ENCODE measurements around the gene MINDY2. TPM values are rescaled to one million over a fixed set of nuclear protein-coding genes. Genes with fewer than 3 reads are reported as not detected.
"Not testable (repeated sequence)": the region's sequence is repeated elsewhere in the genome, so short reads cannot be mapped to it uniquely, and the experiment has no call there.

The MINDY2 gene
- total RNA-seq, 1 donor from 2014 or later = 25.0 TPM

- Histone ChIP-seq H3K36me3 (no peaks in the 10 kb centered on the region), H3K27ac (no peak overlapping the region), H3K4me2 (no peak overlapping the region), H3K9me3 (ENCODE audit: low read depth) (no peaks in the 10 kb centered on the region), H3K27me3 (no peaks in the 10 kb centered on the region), H4K20me1 (ENCODE audit: low read depth) (no peaks in the 10 kb centered on the region), H3K4me1 (no peaks in the 10 kb centered on the region), H2AFZ (replicated peaks) (no peak overlapping the region), H3F3A (ENCODE audit: low read depth) (no peaks in the 10 kb centered on the region), H3K9ac (no peak overlapping the region), H3K4me3 (no peak overlapping the region), H3K79me2 (ENCODE audit: low read depth) (no peaks in the 10 kb centered on the region)
- no peaks in the 10 kb centered on the region for H3K36me3 Mint-ChIP-seq
- H3K27me3 Mint-ChIP-seq (ENCODE audit: insufficient read depth, low read depth) = no peaks in the 10 kb centered on the region
- H3K4me1 Mint-ChIP-seq = no peaks in the 10 kb centered on the region
- DNase-seq (ENCODE audit: low spot score) = no peak
- no peak overlapping the region for H3K4me3 Mint-ChIP-seq
- H3K27ac Mint-ChIP-seq = no peak overlapping the region
- H3K9me3 Mint-ChIP-seq = peaks cover 11% of the 10 kb centered on the region
- TF ChIP-seq EZH2phosphoT487 (IDR thresholded peaks at IDR 0.05) = no peak
- no peak for TF ChIP-seq EZH2 (IDR thresholded peaks at IDR 0.05)
- no peak for TF ChIP-seq CTCF (IDR thresholded peaks at IDR 0.05)
Observed at GRCh38 chr15:58762731-58763130, 8.4 kb upstream of the MINDY2 start.

GRCh38 chr15:58764468-58764867 is 6.6 kb upstream of the MINDY2 start:
- H3K4me2 ChIP-seq = no peak overlapping the region
- H3K9me3 ChIP-seq (ENCODE audit: low read depth) = no peaks in the 10 kb centered on the region
- no peaks in the 10 kb centered on the region for H3K79me2 ChIP-seq (ENCODE audit: low read depth)
- H3K27me3 Mint-ChIP-seq (ENCODE audit: insufficient read depth, low read depth) = no peaks in the 10 kb centered on the region
- H3K36me3 ChIP-seq = no peaks in the 10 kb centered on the region
- no peaks in the 10 kb centered on the region for H3F3A ChIP-seq (ENCODE audit: low read depth)
- no peak overlapping the region for H3K27ac ChIP-seq
- H3K27me3 ChIP-seq = no peaks in the 10 kb centered on the region
- H4K20me1 ChIP-seq (ENCODE audit: low read depth) = no peaks in the 10 kb centered on the region
- H2AFZ ChIP-seq (replicated peaks) = no peak overlapping the region
- peaks cover 11% of the 10 kb centered on the region for H3K9me3 Mint-ChIP-seq
- H3K4me1 ChIP-seq = no peaks in the 10 kb centered on the region
- H3K27ac Mint-ChIP-seq = no peak overlapping the region
- no peak overlapping the region for H3K4me3 ChIP-seq
- H3K9ac ChIP-seq = no peak overlapping the region
- DNase-seq (ENCODE audit: low spot score) = no peak
- no peaks in the 10 kb centered on the region for H3K36me3 Mint-ChIP-seq
- peaks cover 3% of the 10 kb centered on the region for H3K4me1 Mint-ChIP-seq
- H3K4me3 Mint-ChIP-seq = no peak overlapping the region
- TF ChIP-seq EZH2phosphoT487 (IDR thresholded peaks at IDR 0.05) = no peak
- no peak for TF ChIP-seq EZH2 (IDR thresholded peaks at IDR 0.05)
- TF ChIP-seq CTCF (IDR thresholded peaks at IDR 0.05) = no peak

- DNase-seq (ENCODE audit: low spot score) = no peak
- no peak overlapping the region for H3K9ac ChIP-seq
- Mint-ChIP-seq H3K27ac (no peak overlapping the region), H3K9me3 (peaks cover 11% of the 10 kb centered on the region), H3K4me3 (no peak overlapping the region), H3K27me3 (ENCODE audit: insufficient read depth, low read depth) (no peaks in the 10 kb centered on the region), H3K4me1 (peaks cover 6% of the 10 kb centered on the region), H3K36me3 (no peaks in the 10 kb centered on the region)
- H3K9me3 ChIP-seq (ENCODE audit: low read depth) = no peaks in the 10 kb centered on the region
- TF ChIP-seq EZH2phosphoT487 (IDR thresholded peaks at IDR 0.05) (no peak), CTCF (IDR thresholded peaks at IDR 0.05) (no peak), EZH2 (IDR thresholded peaks at IDR 0.05) (no peak)
- H3K4me2 ChIP-seq = no peak overlapping the region
- H4K20me1 ChIP-seq (ENCODE audit: low read depth) = no peaks in the 10 kb centered on the region
- H3F3A ChIP-seq (ENCODE audit: low read depth) = peaks cover 11% of the 10 kb centered on the region
- H3K4me1 ChIP-seq = no peaks in the 10 kb centered on the region
- H3K27me3 ChIP-seq = peaks cover 4% of the 10 kb centered on the region
- no peaks in the 10 kb centered on the region for H3K36me3 ChIP-seq
- no peaks in the 10 kb centered on the region for H3K79me2 ChIP-seq (ENCODE audit: low read depth)
- H3K4me3 ChIP-seq = no peak overlapping the region
- no peak overlapping the region for H2AFZ ChIP-seq (replicated peaks)
- no peak overlapping the region for H3K27ac ChIP-seq
Observed at GRCh38 chr15:58766290-58766689, 4.8 kb upstream of the MINDY2 start.

- not testable (repeated sequence) for H3K27me3 ChIP-seq; H3K4me2 ChIP-seq; H3K36me3 ChIP-seq; H3K9me3 Mint-ChIP-seq; H3K4me3 ChIP-seq; H3K9ac ChIP-seq; DNase-seq (ENCODE audit: low spot score); H3K27me3 Mint-ChIP-seq (ENCODE audit: insufficient read depth, low read depth); H3K27ac ChIP-seq; H2AFZ ChIP-seq (replicated peaks); H3K36me3 Mint-ChIP-seq; H3K27ac Mint-ChIP-seq; H4K20me1 ChIP-seq (ENCODE audit: low read depth); H3K9me3 ChIP-seq (ENCODE audit: low read depth); H3K4me1 ChIP-seq
- Histone ChIP-seq H3F3A (ENCODE audit: low read depth) (peaks cover 26% of the 10 kb centered on the region), H3K79me2 (ENCODE audit: low read depth) (peaks cover 18% of the 10 kb centered on the region)
- Mint-ChIP-seq H3K4me1 (peaks cover 11% of the 10 kb centered on the region), H3K4me3 (peak overlapping the region; percentile 22)
Observed at GRCh38 chr15:58768601-58769004, 2.5 kb upstream of the MINDY2 start.

Data from neural progenitor cell (in vitro differentiated cells).